T-helper 22 cell (primary cell): ENCODE data around the gene CFAP410.

Experiments
- DNase-seq: peaks from one replicate; pipeline ENCODE4 v3.0.0-alpha.2; 2020; ENCODE audit warnings: low read depth

CFAP410 gene

DNA sequence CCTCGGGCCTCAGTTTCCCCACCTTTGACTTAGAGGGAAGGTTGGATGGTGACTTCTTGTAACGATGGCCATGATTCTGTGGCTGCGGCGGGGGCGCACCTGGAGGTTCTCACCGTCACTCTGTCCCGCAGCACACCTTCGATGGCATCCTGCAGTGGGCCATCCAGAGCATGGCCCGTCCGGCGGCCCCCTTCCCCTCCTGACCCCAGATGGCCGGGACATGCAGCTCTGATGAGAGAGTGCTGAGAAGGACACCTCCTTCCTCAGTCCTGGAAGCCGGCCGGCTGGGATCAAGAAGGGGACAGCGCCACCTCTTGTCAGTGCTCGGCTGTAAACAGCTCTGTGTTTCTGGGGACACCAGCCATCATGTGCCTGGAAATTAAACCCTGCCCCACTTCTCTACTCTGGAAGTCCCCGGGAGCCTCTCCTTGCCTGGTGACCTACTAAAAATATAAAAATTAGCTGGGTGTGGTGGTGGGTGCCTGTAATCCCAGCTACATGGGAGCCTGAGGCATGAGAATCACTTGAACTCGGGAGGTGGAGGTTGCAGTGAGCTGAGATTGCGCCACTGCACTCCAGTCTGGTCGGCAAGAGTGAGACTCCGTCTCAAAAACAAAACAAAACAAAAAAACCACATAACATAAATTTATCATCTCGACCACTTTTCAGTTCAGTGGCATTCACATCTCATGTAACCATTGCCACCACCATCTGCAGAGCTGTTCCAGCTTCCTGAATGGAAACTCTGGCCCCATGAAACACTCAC lies 41.5 kb downstream of the CFAP410 start:
- peak; percentile 49 for DNase-seq

GRCh38 chr21:44296916-44297315 lies 42.3 kb downstream of the CFAP410 start:
- DNase-seq = no peak

GRCh38 chr21:44296103-44296519 lies 43.1 kb downstream of the CFAP410 start:
- DNase-seq = no peak

DNA sequence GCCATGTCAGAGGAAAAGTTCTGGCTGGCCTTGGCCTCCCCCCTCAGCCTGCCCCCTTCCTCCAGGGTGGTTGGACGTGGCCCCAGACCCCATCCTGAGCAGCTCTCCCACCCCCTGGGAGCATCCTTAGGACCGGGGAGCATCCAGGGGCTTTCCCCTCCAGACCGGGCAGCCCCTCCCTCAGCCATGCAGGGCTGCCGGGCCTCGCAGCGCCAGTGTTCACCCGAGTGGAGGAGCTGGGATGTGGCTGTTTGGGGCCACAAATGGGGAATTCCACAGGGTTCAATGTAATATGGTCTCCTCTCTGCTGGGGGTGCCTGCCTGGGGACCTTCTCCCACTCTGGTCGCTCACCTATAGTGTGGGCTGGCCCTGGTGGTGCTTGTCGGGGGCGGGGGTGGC lies 43.5 kb downstream of the CFAP410 start:
- DNase-seq = no peak

DNA sequence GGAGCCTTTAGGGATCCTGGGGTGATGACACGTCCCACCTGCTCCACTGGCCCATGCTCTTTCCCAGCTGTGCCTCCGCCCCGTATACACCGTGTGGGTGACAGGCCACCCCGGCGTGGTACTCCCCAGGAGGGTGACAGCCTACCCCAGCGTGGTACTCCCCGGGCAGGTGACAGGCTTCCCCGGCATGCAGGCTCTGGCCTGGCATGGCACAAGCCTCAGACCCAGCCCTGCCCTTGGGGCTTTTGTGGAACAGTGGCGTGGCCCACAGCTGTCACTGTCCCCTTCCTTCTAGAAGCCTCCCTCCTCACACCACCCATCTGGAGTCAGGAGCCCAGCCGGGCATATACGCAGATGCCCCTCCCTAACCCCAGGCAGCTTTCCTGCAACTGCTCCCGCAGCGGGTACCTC lies 44.0 kb downstream of the CFAP410 start:
- no peak for DNase-seq

DNA sequence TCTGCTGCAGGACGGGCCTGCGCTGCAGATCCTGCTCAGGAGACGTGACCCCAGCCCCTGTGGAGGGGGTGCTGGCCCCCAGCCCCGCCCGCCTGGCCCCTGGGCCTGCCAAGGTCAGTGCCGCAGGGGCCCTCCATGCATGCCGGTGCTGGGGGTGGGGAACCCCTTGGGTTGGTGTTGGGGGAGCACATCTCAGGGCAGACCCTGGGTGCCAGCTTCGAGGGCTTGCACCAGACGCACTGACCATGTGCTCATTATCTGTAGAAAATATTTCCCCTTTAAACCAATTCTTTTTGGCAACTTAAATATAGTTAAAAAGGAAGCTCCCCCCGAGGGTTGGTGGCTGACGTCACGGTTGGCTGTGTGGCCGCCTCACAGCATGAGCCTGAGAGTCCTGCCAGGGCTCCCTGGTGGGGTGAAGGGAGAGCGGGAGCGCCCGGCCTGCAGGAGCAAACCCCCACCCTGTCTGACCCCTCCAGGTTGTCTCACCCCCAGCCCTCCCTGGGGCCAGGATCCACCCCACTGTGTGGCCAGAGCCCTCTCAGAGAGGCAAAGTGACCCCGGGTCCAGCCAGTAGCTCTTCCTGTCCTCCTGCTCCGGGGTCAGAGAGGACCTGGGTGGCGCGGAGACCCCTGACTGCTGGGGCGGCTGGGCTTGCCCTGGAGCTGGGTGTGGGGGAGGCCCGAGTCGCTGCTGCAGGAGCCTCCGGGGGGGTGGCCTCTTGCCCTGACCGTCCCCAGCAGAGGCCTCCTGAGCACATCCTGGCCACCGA lies 44.6 kb downstream of the CFAP410 start:
- no peak for DNase-seq

DNA sequence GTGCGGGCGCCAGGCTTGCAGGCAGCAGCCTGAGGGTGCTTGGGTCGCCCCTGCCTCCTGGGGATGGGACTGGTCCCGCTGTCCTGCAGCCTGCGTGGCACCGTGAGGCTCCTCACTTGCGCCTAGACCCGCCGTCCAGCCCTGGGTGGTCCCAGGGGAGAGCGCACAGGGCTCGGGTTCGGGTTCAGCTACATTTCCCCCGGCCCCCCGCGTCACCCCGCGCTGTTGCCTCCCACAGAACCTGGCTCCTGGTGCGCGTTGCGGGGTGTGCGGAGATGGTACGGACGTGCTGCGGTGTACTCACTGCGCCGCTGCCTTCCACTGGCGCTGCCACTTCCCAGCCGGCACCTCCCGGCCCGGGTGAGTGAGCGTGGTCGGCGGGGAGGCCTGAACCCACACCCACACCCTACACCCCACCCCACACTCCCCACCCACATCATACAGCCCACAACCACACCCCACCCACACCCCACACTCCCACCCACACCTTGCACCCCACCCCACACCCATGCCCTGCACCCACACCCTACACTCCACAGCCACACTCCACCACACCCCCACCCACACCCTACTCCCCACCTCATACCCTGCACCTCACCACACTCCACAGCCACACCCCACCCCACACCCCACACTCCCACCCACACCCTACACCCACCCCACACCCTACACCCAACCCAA lies 45.5 kb downstream of the CFAP410 start:
- DNase-seq = peak; percentile 30

DNA sequence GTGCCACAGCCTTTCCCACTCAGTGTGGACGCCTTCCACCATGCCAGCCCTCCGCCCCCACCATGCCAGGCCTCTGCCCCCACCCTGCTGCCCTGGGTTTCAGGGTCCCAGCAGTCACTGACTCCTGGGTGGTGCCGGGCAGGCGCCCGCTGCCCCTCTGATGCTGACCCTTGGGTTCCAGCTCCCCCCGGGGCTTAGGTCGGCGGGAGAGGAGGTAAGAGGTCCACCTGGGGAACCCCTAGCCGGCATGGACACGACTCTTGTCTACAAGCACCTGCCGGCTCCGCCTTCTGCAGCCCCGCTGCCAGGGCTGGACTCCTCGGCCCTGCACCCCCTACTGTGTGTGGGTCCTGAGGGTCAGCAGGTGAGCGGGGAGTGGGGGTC lies 46.4 kb downstream of the CFAP410 start:
- DNase-seq = no peak

- DNase-seq = no peak
Measured at GRCh38 chr21:44291936-44292811, 47.0 kb downstream of the CFAP410 start.

GRCh38 chr21:44291078-44291935 lies 47.9 kb downstream of the CFAP410 start:
- DNase-seq = no peak

- no peak for DNase-seq
Measured at GRCh38 chr21:44290327-44291077, 48.7 kb downstream of the CFAP410 start.

DNA sequence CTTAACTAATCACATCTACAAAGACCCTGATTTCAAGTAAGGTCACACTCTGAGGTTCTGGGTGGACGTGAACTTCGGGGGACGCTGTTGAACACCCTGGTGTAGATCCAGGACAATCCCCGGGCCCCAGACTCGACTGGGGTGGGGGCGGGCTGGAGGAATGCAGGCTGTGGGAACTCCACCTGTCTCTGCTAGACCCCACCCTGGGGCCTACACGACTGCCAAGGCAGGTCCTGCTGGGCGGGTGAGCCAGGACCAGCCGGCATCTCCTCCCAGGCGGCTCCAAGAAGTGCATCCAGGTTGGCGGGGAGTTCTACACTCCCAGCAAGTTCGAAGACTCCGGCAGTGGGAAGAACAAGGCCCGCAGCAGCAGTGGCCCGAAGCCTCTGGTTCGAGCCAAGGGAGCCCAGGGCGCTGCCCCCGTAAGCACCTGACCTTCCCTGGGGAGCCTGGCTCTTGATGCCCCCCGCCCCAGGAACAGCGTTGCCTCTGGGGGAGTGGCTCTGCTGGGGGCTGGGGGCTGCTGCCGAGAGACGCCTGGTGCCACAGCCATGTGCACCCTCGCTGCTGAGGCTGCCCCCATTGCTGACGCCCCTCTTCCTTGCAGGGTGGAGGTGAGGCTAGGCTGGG lies 49.7 kb downstream of the CFAP410 start:
- no peak for DNase-seq

- DNase-seq = no peak
Measured at GRCh38 chr21:44288251-44289110, 50.7 kb downstream of the CFAP410 start.

DNA sequence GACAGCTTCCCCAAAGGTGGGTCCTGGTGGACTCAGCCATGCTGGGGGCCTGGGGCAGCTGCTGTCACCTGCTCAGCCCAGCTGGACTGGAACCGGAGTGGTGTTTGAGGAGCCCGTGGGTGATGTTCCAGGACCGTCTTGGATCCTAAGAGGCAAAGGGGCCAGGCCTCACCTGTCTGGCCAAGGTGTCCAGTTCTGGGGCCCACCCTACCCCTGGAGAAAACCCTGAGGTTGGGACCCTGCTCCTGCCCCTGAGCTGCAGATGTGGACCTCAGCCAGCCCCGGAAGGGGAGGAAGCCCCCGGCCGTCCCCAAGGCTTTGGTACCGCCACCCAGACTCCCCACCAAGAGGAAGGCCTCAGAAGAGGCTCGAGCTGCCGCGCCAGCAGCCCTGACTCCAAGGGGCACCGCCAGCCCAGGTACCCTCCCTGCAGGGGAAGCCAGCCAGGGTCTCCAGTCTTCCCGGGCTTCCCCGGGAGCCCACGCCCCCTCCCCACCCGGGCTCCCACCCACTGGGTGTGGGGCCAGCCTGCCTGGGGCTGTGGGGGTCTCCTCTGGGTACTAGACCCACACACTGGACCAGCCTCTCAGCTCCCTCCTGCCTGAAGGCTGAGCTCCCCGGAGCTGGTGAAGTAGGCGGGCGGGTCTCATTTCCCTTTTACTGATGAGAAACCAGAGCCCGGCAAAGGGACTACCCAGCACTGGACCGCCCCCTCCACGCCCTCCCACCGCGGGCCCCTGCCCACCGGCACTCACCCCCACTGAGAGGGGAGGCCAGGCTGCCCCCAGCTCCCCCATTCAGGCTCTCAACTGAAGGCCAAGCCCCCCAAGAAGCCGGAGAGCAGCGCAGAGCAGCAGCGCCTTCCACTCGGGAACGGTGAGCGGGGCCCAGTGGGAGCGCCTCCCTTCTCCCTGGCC lies 52.2 kb downstream of the CFAP410 start:
- no peak for DNase-seq

DNA sequence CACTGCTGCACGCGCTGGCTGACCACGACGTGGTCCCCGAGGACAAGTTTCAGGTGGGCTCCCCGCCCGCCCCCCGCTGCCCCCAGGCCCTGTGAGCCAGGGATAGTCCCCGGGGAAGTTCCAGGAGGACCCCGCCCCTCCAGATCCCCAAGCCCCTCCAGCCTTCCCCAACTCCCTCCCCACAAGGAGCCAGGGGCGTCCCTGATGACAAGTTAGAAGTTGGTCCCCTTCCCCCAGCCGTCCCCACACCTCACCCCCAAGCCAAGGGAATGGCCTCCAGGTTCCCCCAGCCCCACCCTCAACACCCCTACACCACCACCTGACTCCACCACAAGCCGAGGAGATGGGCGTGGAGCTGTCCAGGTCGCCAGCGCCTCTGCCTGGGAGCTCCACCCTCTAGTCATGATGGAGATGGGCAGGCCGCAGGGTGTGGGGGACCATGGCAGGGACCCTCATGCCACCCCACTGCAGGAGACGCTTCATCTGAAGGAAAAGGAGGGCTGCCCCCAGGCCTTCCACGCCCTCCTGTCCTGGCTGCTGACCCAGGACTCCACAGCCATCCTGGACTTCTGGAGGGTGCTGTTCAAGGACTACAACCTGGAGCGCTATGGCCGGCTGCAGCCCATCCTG lies 53.0 kb downstream of the CFAP410 start:
- DNase-seq = no peak

DNA sequence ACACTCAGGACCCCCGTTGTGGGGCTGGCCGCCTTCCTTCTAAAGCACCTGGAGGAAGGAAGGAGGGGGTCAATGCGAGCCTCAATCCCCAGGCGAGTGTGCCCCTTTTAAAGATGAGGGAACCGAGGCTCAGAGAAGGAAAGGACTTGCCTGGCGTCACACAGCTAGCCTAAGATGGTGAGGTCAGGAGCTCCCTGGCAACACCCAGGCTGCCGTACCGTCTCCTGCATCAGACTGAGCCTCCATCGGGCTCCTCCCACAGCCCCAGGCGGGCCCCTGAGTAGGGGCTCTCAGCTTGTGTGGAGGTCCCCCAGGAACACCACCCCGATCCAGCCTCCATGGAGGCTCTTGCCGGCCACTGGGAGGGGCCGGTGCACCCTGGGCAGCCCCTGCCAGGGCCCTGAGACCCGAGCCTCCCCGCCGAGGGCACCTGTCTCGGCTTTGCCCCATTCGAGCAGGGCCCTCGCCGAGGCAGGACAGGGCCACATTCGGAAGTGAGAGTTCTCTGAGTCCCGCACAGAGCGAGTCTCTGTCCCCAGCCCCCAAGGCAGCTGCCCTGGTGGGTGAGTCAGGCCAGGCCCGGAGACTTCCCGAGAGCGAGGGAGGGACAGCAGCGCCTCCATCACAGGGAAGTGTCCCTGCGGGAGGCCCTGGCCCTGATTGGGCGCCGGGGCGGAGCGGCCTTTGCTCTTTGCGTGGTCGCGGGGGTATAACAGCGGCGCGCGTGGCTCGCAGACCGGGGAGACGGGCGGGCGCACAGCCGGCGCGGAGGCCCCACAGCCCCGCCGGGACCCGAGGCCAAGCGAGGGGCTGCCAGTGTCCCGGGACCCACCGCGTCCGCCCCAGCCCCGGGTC lies 53.8 kb downstream of the CFAP410 start, which contains the start of gene AIRE:
TSS of gene AIRE (plus strand) at position 739 of the 855 bp plus-strand sequence. CDS start 131 bp downstream, outside the sequence.
- no peak for DNase-seq
